WTC11 (cell line): ENCODE results near the gene PANX2.

Experiments used
- ATF2 ChIP-seq: sonication (generic); formaldehyde crosslinking; IDR thresholded peaks from 2 replicates; pipeline ENCODE4 v1.8.1; 2022; ENCODE audit warnings: low read depth, missing genetic modification reagents, borderline replicate concordance
- CTCF ChIP-seq: fragments of 200-600 bp; IDR thresholded peaks from 2 replicates; pipeline ENCODE4 v1.8.0; 2022; ENCODE audit warnings: antibody characterized with exemption
- E2F4 ChIP-seq: sonication (generic); formaldehyde crosslinking; IDR thresholded peaks from 2 replicates; pipeline ENCODE4 v1.8.1; 2022; ENCODE audit warnings: low read depth, mild to moderate bottlenecking, moderate library complexity, missing genetic modification reagents, borderline replicate concordance
- FOXK1 ChIP-seq: sonication (generic); formaldehyde crosslinking; IDR thresholded peaks from 2 replicates; pipeline ENCODE4 v1.8.0; 2022; ENCODE audit warnings: mild to moderate bottlenecking, moderate library complexity, missing genetic modification reagents
- IRF2 ChIP-seq: sonication (generic); formaldehyde crosslinking; IDR thresholded peaks from 2 replicates; pipeline ENCODE4 v1.8.0; 2022; ENCODE audit warnings: low read depth, missing genetic modification reagents, borderline replicate concordance
- KAT7 ChIP-seq: sonication (generic); formaldehyde crosslinking; IDR thresholded peaks from 2 replicates; pipeline ENCODE4 v1.8.1; 2023; ENCODE audit warnings: missing genetic modification reagents, mild to moderate bottlenecking, borderline replicate concordance
- MAX ChIP-seq: sonication (generic); formaldehyde crosslinking; IDR thresholded peaks from 2 replicates; pipeline ENCODE4 v1.8.0; 2022; ENCODE audit warnings: mild to moderate bottlenecking, missing genetic modification reagents
- NFATC4 ChIP-seq: fragments of 250-450 bp; sonication (Bioruptor Pico); IDR thresholded peaks from 2 replicates; pipeline ENCODE4 v1.9.0; 2021; ENCODE audit warnings: mild to moderate bottlenecking
- NFE2L1 ChIP-seq: sonication (generic); formaldehyde crosslinking; IDR thresholded peaks from 2 replicates; pipeline ENCODE4 v1.8.1; 2023; ENCODE audit warnings: missing genetic modification reagents
- NFYB ChIP-seq: sonication (generic); formaldehyde crosslinking; conservative IDR thresholded peaks from 2 replicates; pipeline ENCODE4 v1.8.0; 2022; ENCODE audit warnings: low read depth, missing genetic modification reagents
- PREB ChIP-seq: sonication (generic); formaldehyde crosslinking; IDR thresholded peaks from 2 replicates; pipeline ENCODE4 v1.8.1; 2022; ENCODE audit warnings: mild to moderate bottlenecking, missing genetic modification reagents, moderate library complexity, borderline replicate concordance
- TCF7 ChIP-seq: sonication (generic); formaldehyde crosslinking; IDR thresholded peaks from 2 replicates; pipeline ENCODE4 v1.8.0; 2022; ENCODE audit warnings: mild to moderate bottlenecking, low read depth, missing genetic modification reagents, moderate library complexity
- ZNF121 ChIP-seq: sonication (generic); formaldehyde crosslinking; IDR thresholded peaks from 2 replicates; pipeline ENCODE4 v1.8.0; 2023; ENCODE audit warnings: missing genetic modification reagents
- ZNF219 ChIP-seq: sonication (generic); formaldehyde crosslinking; IDR thresholded peaks from 2 replicates; pipeline ENCODE4 v1.8.0; 2023; ENCODE audit warnings: missing genetic modification reagents, mild to moderate bottlenecking, borderline replicate concordance

GRCh38 chr22:50140615-50141014 lies 29.9 kb upstream of the PANX2 start:
- TF ChIP-seq CTCF (no peak), IRF2 (CRISPR knock-in tag) (no peak), ZNF121 (CRISPR knock-in tag) (no peak), E2F4 (CRISPR knock-in tag) (no peak), KAT7 (CRISPR knock-in tag) (no peak), ATF2 (no peak), PREB (CRISPR knock-in tag) (no peak), NFYB (CRISPR knock-in tag) (no peak), NFATC4 (CRISPR knock-in tag) (no peak), MAX (no peak), ZNF219 (CRISPR knock-in tag) (no peak), FOXK1 (CRISPR knock-in tag) (no peak), TCF7 (CRISPR knock-in tag) (no peak), NFE2L1 (CRISPR knock-in tag) (no peak)
